ENCODE results near the gene VPS54.

- no peak for TF ChIP-seq POLR2AphosphoS5 (IDR thresholded peaks at IDR 0.05; ENCODE audit: low read depth, low read length)
- TF ChIP-seq TAF1 (IDR thresholded peaks at IDR 0.05; ENCODE audit: borderline replicate concordance, insufficient read depth, low read length): no peak
- no peak for TF ChIP-seq REST (IDR thresholded peaks at IDR 0.05; ENCODE audit: insufficient read depth in 1 of 2, low read depth in 2 of 2, low read length in 2 of 2)
- TF ChIP-seq SIN3A (IDR thresholded peaks at IDR 0.05; ENCODE audit: borderline replicate concordance, insufficient read depth, low read length): no peak
Observed at GRCh38 chr2:63843093-63843492, 176.1 kb downstream of the VPS54 start.
